Peyer's patch (tissue), 4 donors: ENCODE measurements around the gene USF3. TPM values are rescaled to one million over a fixed set of nuclear protein-coding genes. Genes with fewer than 3 reads are reported as not detected.

ENCODE experiments used
- DNase-seq, 3 donors: peaks; one replicate each; pipeline ENCODE4 v3.0.0-alpha.2; 2017 to 2019
- H3K27ac ChIP-seq, 4 donors: fragments of 200-600 bp; sonication (generic); one replicate each; pipeline ENCODE4 v1.5.1; 2016 to 2019
- H3K27me3 ChIP-seq, 2 donors: fragments of 200-600 bp; sonication (generic); one replicate each; pipeline ENCODE4 v1.5.1; 2019
- H3K36me3 ChIP-seq, 3 donors: fragments of 200-600 bp; sonication (generic); one replicate each; pipeline ENCODE4 v1.5.1; 2016 to 2019
- H3K4me1 ChIP-seq, 4 donors: fragments of 200-600 bp; sonication (generic); one replicate each; pipeline ENCODE4 v1.5.1; 2016 to 2019
- H3K4me3 ChIP-seq, 4 donors: fragments of 200-600 bp; sonication (generic); 1 replicate in 3 of 4; 2 replicates in 1 of 4; pipeline ENCODE4 v1.5.1; 2016 to 2019; ENCODE audit warnings: mild to moderate bottlenecking in 1 of 4
- H3K9me3 ChIP-seq, 4 donors: fragments of 200-600 bp; sonication (generic); one replicate each; pipeline ENCODE4 v1.5.1; 2016 to 2019; ENCODE audit warnings: mild to moderate bottlenecking in 1 of 4
- CTCF ChIP-seq, 6 experiments: fragments of 450-650 bp in 4 of 6; fragments of 200-600 bp in 2 of 6; sonication (generic) in 1 of 6; IDR thresholded peaks; one replicate each; pipeline ENCODE4 v1.5.1; 2017 to 2019; ENCODE audit warnings: antibody characterized with exemption in 6 of 6, mild to moderate bottlenecking in 3 of 6, moderate library complexity in 1 of 6
- POLR2A ChIP-seq, 2 donors: fragments of 450-650 bp; IDR thresholded peaks; one replicate each; pipeline ENCODE4 v1.5.1; 2017; ENCODE audit warnings: antibody characterized with exemption in 2 of 2, mild to moderate bottlenecking in 2 of 2, moderate library complexity in 2 of 2
- total RNA-seq, 4 donors: library from RNA; depleted of rRNA; stranded (reverse); fragments of >200 nt; gene quantifications; one replicate each; pipeline ENCODE4 v1.1.0, GENCODE V29; 2016

Gene USF3
- total RNA-seq, 4 donors from 2014 or later, result 20.6 to 42.2 (median 32.5) TPM

- no peak for TF ChIP-seq POLR2A (IDR thresholded peaks at IDR 0.05)
- H3K9me3 ChIP-seq, result no peaks in the 10 kb centered on the region
- no peak for DNase-seq
- H3K27ac ChIP-seq, result peak overlapping the region in 1 of 4 donors; percentile 18
- H3K27me3 ChIP-seq, result no peaks in the 10 kb centered on the region
- H3K36me3 ChIP-seq, result peaks cover 0 to 12% (median 0%) of the 10 kb centered on the region in 3 donors
- no peak overlapping the region for H3K4me3 ChIP-seq
- H3K4me1 ChIP-seq, result peaks cover 0 to 5% (median 0%) of the 10 kb centered on the region in 4 donors
These were observed 65.4 kb downstream of the USF3 start for GRCh38 chr3:113630956-113631542.

GRCh38 chr3:113629584-113630421 lies 66.6 kb downstream of the USF3 start:
- Histone ChIP-seq H3K27me3 (no peaks in the 10 kb centered on the region), H3K4me3 (no peak overlapping the region), H3K36me3 (peaks cover 0 to 12% (median 0%) of the 10 kb centered on the region in 3 donors), H3K9me3 (no peaks in the 10 kb centered on the region), H3K4me1 (peaks cover 0 to 5% (median 0%) of the 10 kb centered on the region in 4 donors), H3K27ac (peak overlapping the region in 2 of 4 donors; percentile 2 to 6)
- no peak for DNase-seq
- TF ChIP-seq POLR2A (IDR thresholded peaks at IDR 0.05) (no peak), CTCF (IDR thresholded peaks at IDR 0.05) (no peak)

DNA sequence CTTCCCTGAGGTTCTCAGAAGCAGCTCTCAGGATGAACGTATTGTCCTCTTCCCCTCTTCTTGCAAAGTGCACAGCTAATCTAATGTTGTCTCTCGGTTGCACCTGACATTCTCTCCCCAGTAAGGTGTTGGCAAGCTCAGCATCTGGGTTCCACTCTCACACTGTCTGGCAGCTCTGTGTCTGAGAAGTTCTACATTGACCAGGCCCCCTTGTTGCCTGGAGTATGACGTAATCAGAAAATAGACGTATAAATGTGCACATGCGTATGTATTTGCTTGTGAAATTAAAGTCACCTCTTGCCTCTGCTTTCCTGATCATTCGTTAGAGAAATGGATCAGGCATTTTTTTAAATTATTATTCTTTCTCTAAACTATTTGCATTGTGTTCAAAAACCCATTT lies 67.7 kb downstream of the USF3 start:
- H3K27me3 ChIP-seq, result no peaks in the 10 kb centered on the region
- no peak overlapping the region for H3K27ac ChIP-seq
- TF ChIP-seq POLR2A (IDR thresholded peaks at IDR 0.05), result no peak
- TF ChIP-seq CTCF (IDR thresholded peaks at IDR 0.05), result no peak
- H3K36me3 ChIP-seq, result peaks cover 0 to 13% (median 0%) of the 10 kb centered on the region in 3 donors
- H3K4me1 ChIP-seq, result peaks cover 0 to 5% (median 0%) of the 10 kb centered on the region in 4 donors
- no peaks in the 10 kb centered on the region for H3K9me3 ChIP-seq
- no peak for DNase-seq
- no peak overlapping the region for H3K4me3 ChIP-seq

- H3K4me1 ChIP-seq, result peaks cover 0 to 5% (median 0%) of the 10 kb centered on the region in 4 donors
- H3K36me3 ChIP-seq, result peaks cover 0 to 17% (median 0%) of the 10 kb centered on the region in 3 donors
- H3K27ac ChIP-seq, result no peak overlapping the region
- TF ChIP-seq CTCF (IDR thresholded peaks at IDR 0.05) (no peak), POLR2A (IDR thresholded peaks at IDR 0.05) (no peak)
- H3K4me3 ChIP-seq, result no peak overlapping the region
- no peaks in the 10 kb centered on the region for H3K9me3 ChIP-seq
- no peak for DNase-seq
- H3K27me3 ChIP-seq, result no peaks in the 10 kb centered on the region
These were observed 68.1 kb downstream of the USF3 start for GRCh38 chr3:113628316-113628715.

GRCh38 chr3:113626503-113627371 lies 69.7 kb downstream of the USF3 start:
- peaks cover 0 to 18% (median 0%) of the 10 kb centered on the region in 3 donors for H3K36me3 ChIP-seq
- H3K4me1 ChIP-seq, result peaks cover 0 to 5% (median 0%) of the 10 kb centered on the region in 4 donors
- peak in 2 of 3 donors; percentile 78 to 83 for DNase-seq
- no peak overlapping the region for H3K4me3 ChIP-seq
- H3K27me3 ChIP-seq, result no peaks in the 10 kb centered on the region
- TF ChIP-seq POLR2A (IDR thresholded peaks at IDR 0.05) (no peak), CTCF (IDR thresholded peaks at IDR 0.05) (peak; percentile 63 to 89 (median 81))
- no peaks in the 10 kb centered on the region for H3K9me3 ChIP-seq
- H3K27ac ChIP-seq, result peak overlapping the region in 2 of 4 donors; percentile 56 to 66
